Adrenal gland (tissue), 12 donors: ENCODE results near the gene SUOX. TPM values are rescaled to one million over a fixed set of nuclear protein-coding genes. Genes with fewer than 3 reads are reported as not detected.

Experiments used
- DNase-seq, 7 donors: peaks; one replicate each; pipeline ENCODE4 v3.0.0-alpha.2; 2019 to 2020
- H3K27ac ChIP-seq, 5 donors: fragments of 200-600 bp; sonication (generic) in 4 of 5; 1 replicate in 3 of 5; 2 replicates in 2 of 5; pipeline versions ENCODE4 v1.5.1 to v1.8.0; 2016 to 2020; ENCODE audit warnings: mild to moderate bottlenecking in 1 of 5
- H3K27me3 ChIP-seq: fragments of 200-600 bp; 2 replicates; pipeline ENCODE4 v1.8.0; 2021
- H3K36me3 ChIP-seq, 2 donors: fragments of 200-600 bp; replicated peaks in 1 of 2; 1 replicate in 1 of 2; 2 replicates in 1 of 2; pipeline versions ENCODE4 v1.5.1 to v1.8.0; 2018 to 2022
- H3K4me1 ChIP-seq, 2 donors: fragments of 200-600 bp; replicated peaks in 1 of 2; 1 replicate in 1 of 2; 2 replicates in 1 of 2; pipeline versions ENCODE4 v1.5.1 to v1.8.0; 2018 to 2021
- H3K4me3 ChIP-seq, 4 donors: fragments of 200-600 bp; sonication (generic) in 3 of 4; one replicate each; pipeline ENCODE4 v1.5.1; 2016 to 2018
- H3K9me3 ChIP-seq, 3 donors: fragments of 200-600 bp; sonication (generic) in 1 of 3; replicated peaks in 1 of 3; 1 replicate in 2 of 3; 2 replicates in 1 of 3; pipeline versions ENCODE4 v1.5.1 to v1.8.0; 2016 to 2021
- POLR2A ChIP-seq, 2 donors: fragments of 450-650 bp; IDR thresholded peaks; one replicate each; pipeline ENCODE4 v1.6.1; 2017; ENCODE audit warnings: antibody characterized with exemption in 2 of 2, mild to moderate bottlenecking in 2 of 2, moderate library complexity in 1 of 2
- WGBS, 4 donors: extraction: QIAGEN DNeasy Blood & Tissue Kit in 2 of 4; methylation state at CpG; one replicate each; pipeline versions ENCODE4 v1.1.5 to v1.1.7; 2013 to 2017; 5-methylcytosine and 5-hydroxymethylcytosine counted together
- intact Hi-C, 2 donors: fragments of 100-400 bp; cut with DNase I; formaldehyde crosslinking; loops; one replicate each; pipeline versions ENCODE4 v1.14.1 to v1.15.0; 2022 to 2023
- polyA plus RNA-seq, 3 donors: library from polyadenylated mRNA; stranded (reverse); fragments of 200-250 nt in 2 of 3; fragments of 350-450 nt in 1 of 3; fragmentation: Illumina TruSeq in 1 of 3; extraction: RNeasy Lipid Tissue Mini Kit (QIAGEN cat#74804) in 1 of 3; gene quantifications; one replicate each; pipeline ENCODE4 v1.2.3, GENCODE V29; 2013 to 2014
- total RNA-seq, 9 donors: library from RNA; depleted of rRNA in 4 of 9; stranded (reverse); fragments of >200 nt in 4 of 9; fragments of 120-200 nt in 1 of 9; fragmentation: NEBNext Ultra II Directional in 1 of 9; extraction: Animal tissue kit (Norgen Biotek cat#: 25700) in 1 of 9; gene quantifications; one replicate each; pipeline versions ENCODE4 v1.1.0 to v1.2.4, GENCODE V29; 2013 to 2023
- TF ChIP-seq, protein P1 (sequence below), 6 experiments: fragments of 450-650 bp in 4 of 6; fragments of 200-600 bp in 2 of 6; sonication (generic) in 1 of 6; IDR thresholded peaks; 1 replicate in 5 of 6; 2 replicates in 1 of 6; pipeline versions ENCODE4 v1.5.1 to v1.8.0; 2016 to 2021; ENCODE audit warnings: antibody characterized with exemption in 6 of 6, mild to moderate bottlenecking in 2 of 6, moderate library complexity in 1 of 6
- donor health status: healthy with polysubstance abuse.
- donor health status: Bipolar disorder and iron deficiency.
- donor health status: DM: yes; HTN: yes; CAD: no.
- donor health status: DM: no; HTN: no; CAD: no.
- donor health status: DM: no; HTN: no; CAD: no.
- donor health status: DM: yes; HTN: yes; CAD: no.

Gene SUOX
- total and polyA plus RNA-seq, 12 donors: 27.7 to 72.6 (median 55.5) TPM

DNA sequence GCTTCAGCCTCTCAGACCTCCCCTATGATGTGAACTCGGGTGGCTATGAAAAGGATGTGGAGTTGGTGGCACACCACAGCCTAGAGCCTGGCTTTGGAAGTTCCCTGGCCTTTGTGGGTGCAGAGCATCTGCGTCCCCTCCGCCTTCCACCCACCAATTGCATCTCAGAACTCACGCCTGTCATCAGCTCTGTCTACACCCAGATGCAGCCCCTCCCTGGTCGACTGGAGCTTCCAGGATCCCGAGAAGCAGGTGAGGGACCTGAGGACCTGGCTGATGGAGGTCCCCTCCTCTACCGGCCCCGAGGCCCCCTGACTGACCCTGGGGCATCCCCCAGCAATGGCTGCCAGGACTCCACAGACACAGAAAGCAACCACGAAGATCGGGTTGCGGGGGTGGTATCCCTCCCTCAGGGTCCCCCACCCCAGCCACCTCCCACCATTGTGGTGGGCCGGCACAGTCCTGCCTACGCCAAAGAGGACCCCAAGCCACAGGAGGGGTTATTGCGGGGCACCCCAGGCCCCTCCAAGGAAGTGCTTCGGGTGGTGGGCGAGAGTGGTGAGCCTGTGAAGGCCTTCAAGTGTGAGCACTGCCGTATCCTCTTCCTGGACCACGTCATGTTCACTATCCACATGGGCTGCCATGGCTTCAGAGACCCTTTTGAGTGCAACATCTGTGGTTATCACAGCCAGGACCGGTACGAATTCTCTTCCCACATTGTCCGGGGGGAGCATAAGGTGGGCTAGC lies 37.7 kb downstream of the SUOX start:
- no peak overlapping the region for H3K4me3 ChIP-seq
- H3K36me3 ChIP-seq: peaks cover 0 to 58% of the 10 kb centered on the region in 2 donors
- H3K27ac ChIP-seq: no peak overlapping the region
- DNase-seq: peak in 1 of 7 donors; percentile 8
- no peaks in the 10 kb centered on the region for H3K9me3 ChIP-seq
- no peaks in the 10 kb centered on the region for H3K4me1 ChIP-seq
- H3K27me3 ChIP-seq: no peaks in the 10 kb centered on the region
- no peak for TF ChIP-seq POLR2A (IDR thresholded peaks at IDR 0.05)
- TF ChIP-seq, protein P1, sequence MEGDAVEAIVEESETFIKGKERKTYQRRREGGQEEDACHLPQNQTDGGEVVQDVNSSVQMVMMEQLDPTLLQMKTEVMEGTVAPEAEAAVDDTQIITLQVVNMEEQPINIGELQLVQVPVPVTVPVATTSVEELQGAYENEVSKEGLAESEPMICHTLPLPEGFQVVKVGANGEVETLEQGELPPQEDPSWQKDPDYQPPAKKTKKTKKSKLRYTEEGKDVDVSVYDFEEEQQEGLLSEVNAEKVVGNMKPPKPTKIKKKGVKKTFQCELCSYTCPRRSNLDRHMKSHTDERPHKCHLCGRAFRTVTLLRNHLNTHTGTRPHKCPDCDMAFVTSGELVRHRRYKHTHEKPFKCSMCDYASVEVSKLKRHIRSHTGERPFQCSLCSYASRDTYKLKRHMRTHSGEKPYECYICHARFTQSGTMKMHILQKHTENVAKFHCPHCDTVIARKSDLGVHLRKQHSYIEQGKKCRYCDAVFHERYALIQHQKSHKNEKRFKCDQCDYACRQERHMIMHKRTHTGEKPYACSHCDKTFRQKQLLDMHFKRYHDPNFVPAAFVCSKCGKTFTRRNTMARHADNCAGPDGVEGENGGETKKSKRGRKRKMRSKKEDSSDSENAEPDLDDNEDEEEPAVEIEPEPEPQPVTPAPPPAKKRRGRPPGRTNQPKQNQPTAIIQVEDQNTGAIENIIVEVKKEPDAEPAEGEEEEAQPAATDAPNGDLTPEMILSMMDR (IDR thresholded peaks at IDR 0.05): no peak
- intact Hi-C loops: loop anchor here (5.0 kb wide), 2 partner anchors 37 to 42 kb away; partner anchors contain the start of gene SUOX (in 1 of the 2)
- 82 to 87% (median 84%) methylated on average over 13 to 21 of the region's 21 CpGs for WGBS, 4 donors

DNA sequence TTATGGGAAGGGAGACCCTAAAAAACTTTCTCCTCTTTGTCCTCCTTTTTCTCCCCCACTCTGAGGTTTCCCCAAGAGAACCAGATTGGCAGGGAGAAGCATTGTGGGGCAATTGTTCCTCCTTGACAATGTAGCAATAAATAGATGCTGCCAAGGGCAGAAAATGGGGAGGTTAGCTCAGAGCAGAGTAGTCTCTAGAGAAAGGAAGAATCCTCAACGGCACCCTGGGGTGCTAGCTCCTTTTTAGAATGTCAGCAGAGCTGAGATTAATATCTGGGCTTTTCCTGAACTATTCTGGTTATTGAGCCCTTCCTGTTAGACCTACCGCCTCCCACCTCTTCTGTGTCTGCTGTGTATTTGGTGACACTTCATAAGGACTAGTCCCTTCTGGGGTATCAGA lies 40.1 kb downstream of the SUOX start:
- 57 to 80% (median 68%) methylated on average over 2 of the region's 2 CpGs for WGBS, 4 donors
- H3K4me3 ChIP-seq: no peak overlapping the region
- no peaks in the 10 kb centered on the region for H3K9me3 ChIP-seq
- TF ChIP-seq, protein P1 (IDR thresholded peaks at IDR 0.05): no peak
- no peak for TF ChIP-seq POLR2A (IDR thresholded peaks at IDR 0.05)
- no peak for DNase-seq
- H3K27ac ChIP-seq: no peak overlapping the region
- intact Hi-C loops: loop anchor here in 1 of 2 donors (5.0 kb wide), 1 partner anchor 40 kb away; the partner anchor contains the start of gene SUOX
- H3K27me3 ChIP-seq: no peaks in the 10 kb centered on the region
- peaks cover 4 to 7% of the 10 kb centered on the region in 2 donors for H3K4me1 ChIP-seq
- H3K36me3 ChIP-seq: peaks cover 0 to 46% of the 10 kb centered on the region in 2 donors

DNA sequence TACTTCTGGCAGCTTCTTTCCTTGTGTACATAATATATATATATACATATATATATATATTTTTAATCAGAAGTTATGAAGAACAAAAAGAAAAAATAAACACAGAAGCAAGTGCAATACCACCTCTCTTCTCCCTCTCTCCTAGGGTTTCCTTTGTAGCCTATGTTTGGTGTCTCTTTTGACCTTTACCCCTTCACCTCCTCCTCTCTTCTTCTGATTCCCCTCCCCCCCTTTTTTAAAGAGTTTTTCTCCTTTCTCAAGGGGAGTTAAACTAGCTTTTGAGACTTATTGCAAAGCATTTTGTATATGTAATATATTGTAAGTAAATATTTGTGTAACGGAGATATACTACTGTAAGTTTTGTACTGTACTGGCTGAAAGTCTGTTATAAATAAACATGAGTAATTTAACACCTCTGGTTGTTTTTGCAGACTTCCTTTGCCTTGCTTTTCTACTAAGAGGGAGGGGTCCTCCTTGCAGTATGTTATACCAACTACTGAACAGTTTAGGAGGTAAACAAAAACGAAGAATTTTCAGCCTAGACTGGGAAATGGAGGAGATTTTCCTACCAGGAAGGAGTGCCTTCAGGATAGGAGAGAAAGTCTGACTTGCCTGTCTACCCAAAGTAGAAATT lies 41.1 kb downstream of the SUOX start:
- whole genome bisulfite sequencing, 4 donors: 67 to 73% (median 70%) methylated on average over 2 of the region's 2 CpGs
- H3K27ac ChIP-seq: no peak overlapping the region
- no peaks in the 10 kb centered on the region for H3K9me3 ChIP-seq
- no peak for TF ChIP-seq POLR2A (IDR thresholded peaks at IDR 0.05)
- TF ChIP-seq, protein P1 (IDR thresholded peaks at IDR 0.05): no peak
- intact Hi-C loops: loop anchor here in 1 of 2 donors (5.0 kb wide), 1 partner anchor 41 kb away; the partner anchor contains the start of gene SUOX
- H3K27me3 ChIP-seq: no peaks in the 10 kb centered on the region
- no peak overlapping the region for H3K4me3 ChIP-seq
- H3K4me1 ChIP-seq: peaks cover 9 to 13% of the 10 kb centered on the region in 2 donors
- DNase-seq: no peak
- peaks cover 0 to 42% of the 10 kb centered on the region in 2 donors for H3K36me3 ChIP-seq

DNA sequence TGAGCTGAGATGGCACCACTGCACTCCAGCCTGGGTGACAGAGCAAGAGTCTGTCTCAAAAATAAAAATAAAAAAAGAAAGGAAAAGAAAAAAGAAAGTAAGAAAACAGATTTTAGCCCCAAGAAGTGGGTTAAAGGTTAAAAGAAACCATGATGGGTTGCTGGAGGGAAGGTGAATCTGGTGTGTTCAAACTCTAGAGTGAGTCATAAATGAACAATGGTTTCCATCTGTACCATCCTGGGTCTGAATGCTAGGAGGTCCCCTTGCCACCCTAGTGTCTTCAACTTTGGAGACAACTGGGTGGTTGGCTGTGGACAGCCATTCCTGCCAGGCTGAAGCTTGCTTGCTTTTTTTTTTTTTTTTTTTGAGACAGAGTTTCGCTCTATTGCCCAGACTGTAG lies 43.1 kb downstream of the SUOX start:
- Histone ChIP-seq H3K9me3 (no peaks in the 10 kb centered on the region), H3K4me3 (no peak overlapping the region), H3K4me1 (peaks cover 12 to 20% of the 10 kb centered on the region in 2 donors), H3K27me3 (no peaks in the 10 kb centered on the region), H3K36me3 (peaks cover 0 to 42% of the 10 kb centered on the region in 2 donors), H3K27ac (no peak overlapping the region)
- TF ChIP-seq, protein P1 (IDR thresholded peaks at IDR 0.05): no peak
- no peak for TF ChIP-seq POLR2A (IDR thresholded peaks at IDR 0.05)
- WGBS, 4 donors: 88 to 100% (median 93%) methylated on average over 1 of the region's 1 CpG
- DNase-seq: no peak
- intact Hi-C loops: no loop called here
